Esophagus squamous epithelium (tissue), 4 donors: Measurements from ENCODE around the gene NEUROG2.

Experiments
- CTCF ChIP-seq, 6 experiments: fragments of 450-650 bp in 4 of 6; fragments of 200-600 bp in 2 of 6; sonication (generic) in 2 of 6; IDR thresholded peaks; one replicate each; pipeline ENCODE4 v1.5.1; 2016 to 2019; ENCODE audit warnings: antibody characterized with exemption in 6 of 6, mild to moderate bottlenecking in 4 of 6, moderate library complexity in 4 of 6
- POLR2A ChIP-seq, 4 donors: fragments of 450-650 bp; IDR thresholded peaks; one replicate each; pipeline ENCODE4 v1.6.1; 2017; ENCODE audit warnings: antibody characterized with exemption in 4 of 4, mild to moderate bottlenecking in 4 of 4, moderate library complexity in 3 of 4

DNA sequence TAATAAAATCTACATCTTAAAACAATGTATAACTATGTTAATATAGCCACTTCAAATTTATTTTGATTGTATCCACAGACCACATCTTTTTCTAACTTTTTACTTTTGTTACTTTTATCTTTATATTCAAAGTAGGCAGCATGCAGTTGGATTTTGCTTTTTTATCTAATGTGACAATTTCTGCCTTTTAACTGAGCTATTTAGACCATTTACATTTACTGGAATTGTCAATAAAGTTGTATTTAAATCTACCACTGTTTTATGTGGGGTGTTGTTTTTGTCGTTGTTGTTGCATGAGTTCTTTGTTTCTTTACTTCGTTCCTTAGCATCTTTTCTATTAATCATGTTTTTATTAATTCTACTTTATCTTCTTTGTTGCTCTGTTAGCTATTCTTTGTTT lies 42.0 kb downstream of the NEUROG2 start:
- TF ChIP-seq CTCF (IDR thresholded peaks at IDR 0.05), result no peak
- TF ChIP-seq POLR2A (IDR thresholded peaks at IDR 0.05), result no peak
